ENCODE data around the gene SLC19A1.

SLC19A1 gene

DNA sequence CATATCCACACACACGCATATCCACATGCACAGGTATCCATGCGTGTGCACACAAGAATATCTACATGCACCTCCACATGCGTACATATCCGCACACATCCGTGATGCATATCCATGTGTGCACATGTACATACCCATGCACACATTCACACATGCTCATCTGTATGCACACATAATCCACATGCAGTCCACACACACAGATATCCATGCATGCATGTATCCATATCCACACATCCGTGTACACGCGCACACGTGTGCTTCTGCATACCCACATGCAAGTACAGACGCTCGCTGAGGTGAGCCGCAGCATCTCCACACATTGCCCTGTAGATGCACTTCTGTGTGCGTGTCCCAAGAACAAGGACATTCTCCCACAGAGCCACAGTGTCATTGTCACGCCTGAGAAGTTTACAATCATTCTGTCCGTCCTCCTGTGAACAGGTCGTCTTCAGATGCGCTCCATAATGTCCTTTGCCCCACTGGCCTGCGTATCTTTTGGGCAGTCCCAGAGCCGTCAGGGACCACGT is 93.9 kb downstream of the SLC19A1 start:
- H2AFZ ChIP-seq, result no peak overlapping the region
- no peaks in the 10 kb centered on the region for H3K9me3 ChIP-seq (ENCODE audit: control insufficient read depth, low read length)
- no peaks in the 10 kb centered on the region for H3K27me3 ChIP-seq (ENCODE audit: control insufficient read depth, insufficient read depth, low read length)
- no peak overlapping the region for H3K27ac ChIP-seq
- TF ChIP-seq, protein P1, sequence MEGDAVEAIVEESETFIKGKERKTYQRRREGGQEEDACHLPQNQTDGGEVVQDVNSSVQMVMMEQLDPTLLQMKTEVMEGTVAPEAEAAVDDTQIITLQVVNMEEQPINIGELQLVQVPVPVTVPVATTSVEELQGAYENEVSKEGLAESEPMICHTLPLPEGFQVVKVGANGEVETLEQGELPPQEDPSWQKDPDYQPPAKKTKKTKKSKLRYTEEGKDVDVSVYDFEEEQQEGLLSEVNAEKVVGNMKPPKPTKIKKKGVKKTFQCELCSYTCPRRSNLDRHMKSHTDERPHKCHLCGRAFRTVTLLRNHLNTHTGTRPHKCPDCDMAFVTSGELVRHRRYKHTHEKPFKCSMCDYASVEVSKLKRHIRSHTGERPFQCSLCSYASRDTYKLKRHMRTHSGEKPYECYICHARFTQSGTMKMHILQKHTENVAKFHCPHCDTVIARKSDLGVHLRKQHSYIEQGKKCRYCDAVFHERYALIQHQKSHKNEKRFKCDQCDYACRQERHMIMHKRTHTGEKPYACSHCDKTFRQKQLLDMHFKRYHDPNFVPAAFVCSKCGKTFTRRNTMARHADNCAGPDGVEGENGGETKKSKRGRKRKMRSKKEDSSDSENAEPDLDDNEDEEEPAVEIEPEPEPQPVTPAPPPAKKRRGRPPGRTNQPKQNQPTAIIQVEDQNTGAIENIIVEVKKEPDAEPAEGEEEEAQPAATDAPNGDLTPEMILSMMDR (IDR thresholded peaks at IDR 0.05), result no peak
- H3K36me3 ChIP-seq (ENCODE audit: control insufficient read depth, insufficient read depth, low read length), result no peaks in the 10 kb centered on the region
- H3K4me2 ChIP-seq (ENCODE audit: low read length), result no peak overlapping the region
- H3K4me1 ChIP-seq, result no peaks in the 10 kb centered on the region
- no peak overlapping the region for H3K9ac ChIP-seq
- no peaks in the 10 kb centered on the region for H3K79me2 ChIP-seq
- H3K4me3 ChIP-seq (ENCODE audit: low read depth, low read length), result no peak overlapping the region
